Neuronal stem cell (in vitro differentiated cells): ENCODE data around the gene TNFRSF4.
A peak's percentile ranks its signal among the peaks of the same experiment; 100 is the strongest.

ENCODE experiments used
- DNase-seq: peaks from one replicate; pipeline ENCODE4 v3.0.0-alpha.2; 2013; ENCODE audit warnings: low spot score
- H2AFZ ChIP-seq: one replicate; pipeline ENCODE4 v1.6.1; 2013; ENCODE audit warnings: mild to moderate bottlenecking, low read length, inconsistent platforms
- H2AK5ac ChIP-seq: 2 replicates; pipeline ENCODE4 v1.6.1; 2013; ENCODE audit warnings: low read depth, mild to moderate bottlenecking, inconsistent platforms, low read length, moderate library complexity, mixed read lengths
- H2BK120ac ChIP-seq: 2 replicates; pipeline ENCODE4 v1.6.1; 2013; ENCODE audit warnings: low read depth, mild to moderate bottlenecking, inconsistent platforms, low read length, moderate library complexity, mixed read lengths
- H2BK12ac ChIP-seq: one replicate; pipeline ENCODE4 v1.6.1; 2013; ENCODE audit warnings: low read length, inconsistent platforms
- H2BK15ac ChIP-seq: 2 replicates; pipeline ENCODE4 v1.6.1; 2013; ENCODE audit warnings: mild to moderate bottlenecking, low read length, inconsistent platforms, mixed read lengths
- H2BK5ac ChIP-seq: one replicate; pipeline ENCODE4 v1.6.1; 2013; ENCODE audit warnings: inconsistent platforms, mild to moderate bottlenecking, low read length, moderate library complexity
- H3K14ac ChIP-seq: one replicate; pipeline ENCODE4 v1.6.1; 2013; ENCODE audit warnings: low read length, inconsistent platforms
- H3K18ac ChIP-seq: 2 replicates; pipeline ENCODE4 v1.6.1; 2013; ENCODE audit warnings: low read length, inconsistent platforms
- H3K23ac ChIP-seq: 2 replicates; pipeline ENCODE4 v1.6.1; 2013; ENCODE audit warnings: low read depth, mild to moderate bottlenecking, mixed read lengths, low read length, inconsistent platforms; ENCODE audit not compliant: poor library complexity
- H3K27ac ChIP-seq: replicated peaks from 3 replicates; pipeline ENCODE4 v1.5.1; 2013; ENCODE audit warnings: low read length, inconsistent platforms
- H3K27me3 ChIP-seq, 3 experiments: 2 replicates each; pipeline ENCODE4 v1.6.1; 2013; ENCODE audit warnings: low read length in 3 of 3, mild to moderate bottlenecking in 2 of 3, inconsistent platforms in 1 of 3, low read depth in 1 of 3, mixed read lengths in 1 of 3, moderate library complexity in 1 of 3; ENCODE audit not compliant: control insufficient read depth in 3 of 3, insufficient read depth in 3 of 3
- H3K36me3 ChIP-seq, 2 donors: replicated peaks in 1 of 2; 2 replicates each; pipeline ENCODE4 v1.6.1; 2013; ENCODE audit warnings: low read length in 2 of 2; ENCODE audit not compliant: control insufficient read depth in 2 of 2, insufficient read depth in 2 of 2
- H3K4ac ChIP-seq: 2 replicates; pipeline ENCODE4 v1.6.1; 2013; ENCODE audit warnings: inconsistent platforms, mild to moderate bottlenecking, low read length, moderate library complexity
- H3K4me1 ChIP-seq, 2 donors: 1 replicate in 1 of 2; 2 replicates in 1 of 2; pipeline ENCODE4 v1.6.1; 2013; ENCODE audit warnings: low read length in 2 of 2, low read depth in 1 of 2; ENCODE audit not compliant: control insufficient read depth in 2 of 2, insufficient read depth in 1 of 2
- H3K4me2 ChIP-seq: one replicate; pipeline ENCODE4 v1.6.1; 2013; ENCODE audit warnings: mild to moderate bottlenecking, low read length, inconsistent platforms; ENCODE audit not compliant: insufficient read depth, poor library complexity, severe bottlenecking
- H3K4me3 ChIP-seq, 2 donors: 2 replicates each; pipeline ENCODE4 v1.5.1; 2013; ENCODE audit warnings: low read length in 2 of 2, mild to moderate bottlenecking in 2 of 2, inconsistent platforms in 1 of 2, moderate library complexity in 1 of 2
- H3K79me1 ChIP-seq: one replicate; pipeline ENCODE4 v1.6.1; 2013; ENCODE audit warnings: low read depth, mild to moderate bottlenecking, inconsistent platforms, low read length, moderate library complexity
- H3K9ac ChIP-seq: one replicate; pipeline ENCODE4 v1.6.1; 2013; ENCODE audit warnings: mild to moderate bottlenecking, low read depth, low read length, inconsistent platforms; ENCODE audit not compliant: poor library complexity
- H3K9me3 ChIP-seq, 2 donors: replicated peaks in 1 of 2; 2 replicates each; pipeline versions ENCODE3 to v1.6.1; 2013; ENCODE audit warnings: low read length in 2 of 2, mild to moderate bottlenecking in 2 of 2, inconsistent platforms in 1 of 2, low read depth in 1 of 2, mixed read lengths in 1 of 2, moderate library complexity in 1 of 2; ENCODE audit not compliant: control insufficient read depth in 2 of 2, insufficient read depth in 1 of 2
- H4K8ac ChIP-seq: one replicate; pipeline ENCODE4 v1.6.1; 2013; ENCODE audit warnings: low read depth, mild to moderate bottlenecking, inconsistent platforms, low read length, moderate library complexity
- H4K91ac ChIP-seq: one replicate; pipeline ENCODE4 v1.6.1; 2013; ENCODE audit warnings: low read length, low read depth, mild to moderate bottlenecking, inconsistent platforms; ENCODE audit not compliant: poor library complexity
- WGBS, 2 donors: extraction: QIAGEN DNeasy Blood & Tissue Kit; methylation state at CpG; one replicate each; pipeline ENCODE4 v1.1.7; 2013; ENCODE audit warnings: missing lambda C conversion rate in 2 of 2, mixed read lengths in 1 of 2; ENCODE audit not compliant: insufficient read length in 2 of 2, insufficient replicate concordance in 1 of 2; ENCODE audit errors: extremely low coverage in 2 of 2; 5-methylcytosine and 5-hydroxymethylcytosine counted together

TNFRSF4 gene

GRCh38 chr1:1215881-1216605, 2.1 kb upstream of the TNFRSF4 start:
- H3K79me1 ChIP-seq: peaks cover 1% of the 10 kb centered on the region
- peak overlapping the region; percentile 44 for H3K9ac ChIP-seq
- H3K4me1 ChIP-seq: no peaks in the 10 kb centered on the region
- H2BK15ac ChIP-seq: no peak overlapping the region
- no peaks in the 10 kb centered on the region for H3K27me3 ChIP-seq
- H3K9me3 ChIP-seq: no peaks in the 10 kb centered on the region
- no peak for DNase-seq
- H4K8ac ChIP-seq: peak overlapping the region; percentile 3
- no peak overlapping the region for H4K91ac ChIP-seq
- no peak overlapping the region for H3K18ac ChIP-seq
- H2BK12ac ChIP-seq: no peak overlapping the region
- H3K36me3 ChIP-seq: peaks cover 9 to 39% of the 10 kb centered on the region in 2 donors
- no peak overlapping the region for H2BK120ac ChIP-seq
- peak overlapping the region; percentile 48 for H2BK5ac ChIP-seq
- H3K14ac ChIP-seq: peak overlapping the region; percentile 56
- no peak overlapping the region for H2AK5ac ChIP-seq
- no CpG with 5 or more reads among the region's 21 CpGs for WGBS, 2 donors
- H3K27ac ChIP-seq: no peak overlapping the region
- no peak overlapping the region for H3K4me3 ChIP-seq
- peak overlapping the region; percentile 23 for H3K23ac ChIP-seq
- H2AFZ ChIP-seq: no peak overlapping the region
- no peak overlapping the region for H3K4ac ChIP-seq
- peak overlapping the region; percentile 11 for H3K4me2 ChIP-seq

- Histone ChIP-seq H2BK120ac (no peak overlapping the region), H3K4me2 (no peak overlapping the region), H3K9ac (no peak overlapping the region), H4K91ac (no peak overlapping the region), H3K9me3 (no peaks in the 10 kb centered on the region), H2BK12ac (no peak overlapping the region), H3K14ac (no peak overlapping the region), H3K27me3 (peaks cover 0 to 2% (median 0%) of the 10 kb centered on the region in 3 experiments), H2BK15ac (no peak overlapping the region), H3K36me3 (peaks cover 9 to 32% of the 10 kb centered on the region in 2 donors), H3K23ac (peak overlapping the region; percentile 67), H2BK5ac (peak overlapping the region; percentile 48), H2AK5ac (no peak overlapping the region), H3K79me1 (peaks cover 1% of the 10 kb centered on the region), H3K18ac (no peak overlapping the region), H3K4me1 (no peaks in the 10 kb centered on the region), H2AFZ (no peak overlapping the region), H3K4ac (no peak overlapping the region), H3K27ac (no peak overlapping the region), H4K8ac (no peak overlapping the region), H3K4me3 (no peak overlapping the region)
- WGBS, 2 donors: no CpG with 5 or more reads among the region's 11 CpGs
- DNase-seq: no peak
These were observed 1.2 kb upstream of the TNFRSF4 start for GRCh38 chr1:1215080-1215676.

- Histone ChIP-seq H3K4me1 (peaks cover 0 to 5% of the 10 kb centered on the region in 2 donors), H2AK5ac (peak overlapping the region; percentile 94), H3K27ac (no peak overlapping the region), H2AFZ (no peak overlapping the region), H3K14ac (no peak overlapping the region), H3K23ac (peak overlapping the region; percentile 73), H2BK12ac (peak overlapping the region; percentile 58), H2BK5ac (peak overlapping the region; percentile 75), H3K18ac (peak overlapping the region; percentile 48), H2BK120ac (no peak overlapping the region), H3K36me3 (peaks cover under 1 to 21% of the 10 kb centered on the region in 2 donors), H4K91ac (no peak overlapping the region), H3K27me3 (peaks cover 0 to 3% (median 0%) of the 10 kb centered on the region in 3 experiments), H3K79me1 (peaks cover 1% of the 10 kb centered on the region), H3K4me2 (no peak overlapping the region), H3K9ac (no peak overlapping the region), H4K8ac (no peak overlapping the region), H3K4ac (peak overlapping the region; percentile 5), H3K4me3 (no peak overlapping the region), H3K9me3 (no peaks in the 10 kb centered on the region), H2BK15ac (no peak overlapping the region)
- WGBS, 2 donors: no CpG with 5 or more reads among the region's 24 CpGs
- no peak for DNase-seq
These were observed 1.1 kb downstream of the TNFRSF4 start for GRCh38 chr1:1212780-1213344.
